ENCODE measurements around the gene APP.

The APP gene

GRCh38 chr21:25967901-25968438 lies 202.6 kb downstream of the APP start:
- DNase-seq: no peak

- no peak for DNase-seq
Measured at GRCh38 chr21:25967181-25967900, 203.2 kb downstream of the APP start.

DNA sequence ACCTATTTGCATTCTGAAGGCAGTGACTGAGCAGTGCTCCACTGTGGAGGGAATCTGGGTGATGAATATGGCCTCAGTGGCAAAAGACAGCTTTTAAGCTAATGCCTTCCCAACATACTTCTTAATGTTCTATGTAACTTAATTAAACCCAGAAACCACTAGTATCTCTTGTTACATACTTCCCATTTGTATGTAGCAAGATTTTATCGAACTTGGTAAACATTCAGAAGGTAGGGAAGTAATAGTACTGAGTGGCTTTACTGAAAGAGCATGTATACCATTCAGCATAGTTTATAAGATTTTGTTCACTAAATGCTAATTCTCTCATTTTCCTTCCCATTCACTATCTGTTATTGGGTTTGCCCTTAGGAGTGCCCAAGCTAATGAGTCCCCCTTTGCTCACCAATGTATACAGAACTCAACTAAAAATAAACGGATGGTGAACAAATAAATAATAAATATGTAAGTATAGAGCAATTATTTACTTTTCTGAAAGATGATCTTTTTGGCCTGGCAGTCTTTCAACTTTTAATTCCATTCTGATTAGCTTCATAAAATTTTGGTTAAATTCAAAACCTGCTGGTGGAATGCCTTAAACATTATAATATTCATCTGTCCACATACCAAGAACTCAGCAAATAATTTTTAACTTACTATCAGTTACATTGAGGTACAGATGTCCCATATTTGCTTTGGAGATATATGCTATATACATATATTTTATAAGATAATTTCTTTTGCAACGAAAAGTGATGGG lies 204.4 kb downstream of the APP start:
- DNase-seq: no peak

- no peak for DNase-seq
Measured at GRCh38 chr21:25964926-25965325, 205.6 kb downstream of the APP start.

GRCh38 chr21:25964015-25964414 lies 206.6 kb downstream of the APP start:
- DNase-seq: no peak

GRCh38 chr21:25963181-25963580 lies 207.4 kb downstream of the APP start:
- DNase-seq: no peak

DNA sequence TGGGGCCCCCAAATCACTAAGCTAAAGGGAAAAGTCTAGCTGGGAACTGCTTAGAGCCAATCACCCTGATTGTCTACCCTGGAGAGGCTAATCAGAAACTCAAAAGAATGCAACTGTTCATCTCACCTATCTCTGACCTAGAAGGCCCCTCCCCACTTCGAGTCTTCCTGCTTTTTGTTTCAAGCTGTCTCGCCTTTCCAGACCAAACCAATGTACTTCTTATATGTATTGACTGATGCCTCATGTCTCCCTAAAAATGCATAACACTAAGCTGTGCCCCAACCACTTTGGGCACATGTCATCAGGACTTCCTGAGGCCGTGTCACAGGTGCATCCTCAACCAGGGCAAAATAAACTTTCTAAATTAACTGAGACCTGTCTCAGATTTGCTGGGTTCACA lies 209.5 kb downstream of the APP start:
- no peak for DNase-seq

DNA sequence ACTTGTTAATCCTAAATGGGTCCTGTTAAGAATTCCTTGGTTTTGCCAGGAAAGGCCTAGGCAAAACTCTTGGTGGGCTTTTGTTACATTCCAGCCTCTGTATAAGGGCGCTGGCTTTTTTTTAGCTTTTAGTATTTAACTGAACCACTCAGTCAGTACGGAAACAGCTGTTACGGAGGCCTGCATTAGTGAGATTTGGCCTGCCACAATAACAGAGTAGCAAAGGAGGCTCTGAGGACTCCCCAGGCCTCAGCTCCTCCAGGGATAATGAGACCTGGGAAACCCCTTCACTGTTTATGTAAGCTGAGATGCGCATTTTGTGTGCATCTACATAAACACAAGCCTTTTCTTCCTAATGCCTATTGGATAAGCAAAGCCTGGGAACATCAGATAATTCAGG lies 210.2 kb downstream of the APP start:
- no peak for DNase-seq

DNA sequence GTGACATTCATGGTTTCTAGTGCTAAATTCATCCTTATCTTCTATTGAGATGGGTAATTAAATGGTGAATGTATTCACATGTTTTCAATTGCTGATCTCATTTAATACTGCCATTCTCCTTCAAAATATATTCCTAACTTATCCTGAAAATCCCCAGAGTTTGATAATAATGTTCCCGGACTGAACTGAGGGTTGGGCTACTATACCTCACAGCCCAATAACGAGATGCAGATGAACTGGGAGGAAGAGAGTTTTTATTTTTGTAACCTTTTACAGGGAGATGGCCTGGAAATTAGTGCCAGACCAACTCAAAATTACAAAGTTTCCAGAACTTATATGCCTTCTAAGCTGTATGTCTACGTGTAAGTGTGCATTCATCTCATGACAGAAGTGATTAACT lies 210.8 kb downstream of the APP start:
- DNase-seq: no peak

DNA sequence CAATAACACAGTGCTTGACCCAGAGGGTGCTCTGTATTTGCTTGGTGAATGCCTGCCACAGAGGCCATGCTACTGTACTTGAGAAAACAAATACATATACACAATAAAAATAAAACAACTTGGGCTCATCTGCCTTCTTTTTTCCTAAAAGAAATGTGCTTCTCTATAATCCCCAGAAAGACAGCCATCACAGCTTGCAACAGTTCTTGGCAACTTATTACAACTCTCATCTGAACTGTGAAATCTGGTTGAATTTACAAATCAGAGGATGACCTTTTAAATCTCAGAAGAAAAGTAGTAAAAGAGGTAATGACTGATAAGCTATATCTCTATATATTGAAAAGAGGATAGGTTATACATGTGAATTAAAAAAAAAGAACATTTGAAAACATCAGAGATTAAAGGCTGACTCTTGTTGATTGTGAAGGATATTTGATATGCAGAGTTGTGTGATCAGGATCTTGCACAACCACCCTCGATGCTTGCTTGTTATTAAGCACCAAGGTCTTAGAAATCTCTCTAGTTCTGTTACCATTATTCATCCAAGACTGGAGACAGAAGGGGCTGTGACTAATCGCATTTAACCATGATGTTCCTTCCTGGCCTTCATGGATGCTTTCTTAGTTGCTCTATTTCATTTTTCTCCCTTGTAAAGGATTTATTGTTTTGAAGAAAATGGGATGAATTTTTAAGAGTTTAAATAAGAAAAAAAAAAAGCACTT lies 213.4 kb downstream of the APP start:
- no peak for DNase-seq

GRCh38 chr21:25955646-25956045 lies 214.9 kb downstream of the APP start:
- no peak for DNase-seq

- DNase-seq: no peak
Measured at GRCh38 chr21:25953659-25954058, 216.9 kb downstream of the APP start.

DNA sequence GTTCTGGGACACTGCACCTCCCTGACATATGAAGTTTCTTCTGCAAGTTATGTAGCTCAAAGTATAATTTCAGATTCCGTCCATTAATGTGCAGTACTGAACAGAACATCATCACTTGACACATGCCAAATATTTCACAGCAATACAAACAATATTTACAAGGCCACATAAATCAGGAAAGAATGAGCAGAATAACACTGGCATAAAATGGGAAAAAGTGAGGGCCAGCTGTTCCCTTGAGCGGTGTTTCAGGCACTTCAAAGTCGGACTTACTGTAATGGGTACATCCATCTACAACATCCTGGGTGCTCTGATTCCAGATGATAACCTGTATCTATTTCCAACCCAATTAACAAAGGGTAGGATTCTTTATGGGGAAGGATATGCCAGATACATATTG lies 217.4 kb downstream of the APP start:
- DNase-seq: no peak

DNA sequence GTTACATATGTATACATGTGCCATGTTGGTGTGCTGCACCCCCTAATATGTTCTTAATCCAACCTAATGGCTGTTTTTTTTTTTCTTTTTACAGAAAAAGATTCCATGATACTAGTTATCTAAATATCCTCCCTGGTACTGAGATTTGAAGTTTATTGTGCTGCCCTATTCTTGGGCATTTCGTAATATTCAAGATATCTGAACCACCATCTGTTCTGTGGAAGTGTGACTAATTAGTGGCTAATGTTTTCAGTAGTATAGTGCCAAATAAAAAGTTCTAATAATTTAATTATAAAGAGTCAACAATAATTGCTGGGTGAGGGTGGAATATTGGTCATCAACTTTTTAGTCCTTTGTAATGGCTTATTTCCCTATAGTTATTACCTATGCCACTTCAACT lies 218.3 kb downstream of the APP start:
- no peak for DNase-seq

- no peak for DNase-seq
Measured at GRCh38 chr21:25949701-25950100, 220.9 kb downstream of the APP start.

DNA sequence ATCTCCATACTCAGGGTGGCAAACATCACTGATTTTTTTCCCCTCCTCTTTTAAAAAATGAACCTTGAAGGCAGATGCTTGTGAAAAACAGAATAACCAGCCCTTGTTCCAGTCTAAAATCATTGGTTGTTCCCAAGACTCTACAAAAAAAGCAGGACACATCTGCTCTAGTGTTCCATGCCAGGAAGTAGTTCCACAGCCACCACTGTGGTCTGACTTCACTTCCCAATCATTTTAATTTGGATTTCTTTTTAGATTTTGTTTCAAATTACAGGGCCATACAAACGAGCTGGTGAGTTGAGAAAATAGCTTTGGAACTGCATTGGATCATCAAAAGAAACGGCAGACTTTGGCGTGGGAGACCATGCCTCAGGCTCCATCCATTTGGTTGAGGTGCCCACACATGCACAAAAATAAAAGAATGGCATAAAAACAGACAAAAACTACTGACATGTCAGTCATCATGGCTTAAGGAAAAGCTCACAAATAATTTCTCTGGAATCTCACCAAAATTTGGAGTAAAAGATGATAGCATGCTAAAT lies 225.8 kb downstream of the APP start:
- DNase-seq: no peak

GRCh38 chr21:25944082-25944481 lies 226.5 kb downstream of the APP start:
- DNase-seq: no peak

DNA sequence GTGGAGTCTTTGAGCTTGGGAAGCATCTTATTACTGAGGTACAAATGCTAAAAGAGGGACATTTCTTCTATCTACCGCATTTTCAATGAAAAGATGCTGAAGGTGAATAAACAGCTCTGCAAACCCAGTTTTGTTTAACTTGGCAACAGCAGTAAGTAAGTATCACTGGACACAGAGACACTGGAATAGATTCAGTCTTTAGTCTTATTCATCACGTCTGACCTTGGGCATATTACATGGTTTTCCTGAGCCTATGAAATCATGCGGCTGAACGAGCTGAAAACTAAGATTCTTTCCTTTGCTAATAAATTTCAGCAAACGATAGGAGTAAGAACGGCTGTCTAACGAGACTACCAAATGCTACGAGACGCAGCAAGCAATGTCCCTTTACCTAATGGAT lies 228.4 kb downstream of the APP start:
- no peak for DNase-seq

DNA sequence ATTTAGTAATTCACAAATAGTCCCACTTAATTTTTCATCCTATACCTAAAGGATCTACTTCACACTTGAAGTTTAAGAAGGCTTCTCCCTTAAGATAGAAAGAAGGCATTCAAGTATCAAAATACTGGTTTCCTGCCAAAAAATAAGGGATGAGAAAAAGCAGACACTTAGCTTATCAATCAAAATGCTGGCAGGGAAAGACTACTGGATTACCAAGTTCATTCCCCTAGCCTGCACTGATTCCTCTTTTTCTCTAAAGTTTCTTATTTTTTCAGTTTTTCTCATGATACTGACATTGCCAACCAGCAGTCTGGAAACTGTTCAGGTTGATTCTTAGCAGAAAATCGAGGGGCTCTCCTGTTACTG lies 231.2 kb downstream of the APP start:
- DNase-seq: no peak

- DNase-seq: peak in 1 of 2 experiments; percentile 2
Measured at GRCh38 chr21:25938658-25939395, 231.7 kb downstream of the APP start.

DNA sequence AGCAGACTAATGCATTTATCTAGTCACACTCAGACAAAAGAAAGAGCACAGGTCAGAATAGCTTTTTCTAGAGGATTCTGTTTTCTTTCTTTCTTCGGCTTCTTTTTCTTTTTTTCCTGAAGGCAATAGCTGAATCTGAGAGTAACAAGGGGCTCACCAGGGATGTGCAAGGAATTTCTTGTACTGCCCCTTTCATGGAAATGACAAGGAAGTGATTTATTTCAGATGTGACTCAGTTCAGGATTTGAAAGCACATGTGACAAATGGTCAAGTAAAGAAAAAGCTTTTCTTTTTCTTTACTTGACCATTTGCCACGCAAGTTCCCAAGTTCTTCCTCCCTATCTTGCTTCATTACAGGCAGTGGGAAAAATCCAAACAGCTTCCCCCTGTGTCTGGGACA lies 233.8 kb downstream of the APP start:
- DNase-seq: no peak

DNA sequence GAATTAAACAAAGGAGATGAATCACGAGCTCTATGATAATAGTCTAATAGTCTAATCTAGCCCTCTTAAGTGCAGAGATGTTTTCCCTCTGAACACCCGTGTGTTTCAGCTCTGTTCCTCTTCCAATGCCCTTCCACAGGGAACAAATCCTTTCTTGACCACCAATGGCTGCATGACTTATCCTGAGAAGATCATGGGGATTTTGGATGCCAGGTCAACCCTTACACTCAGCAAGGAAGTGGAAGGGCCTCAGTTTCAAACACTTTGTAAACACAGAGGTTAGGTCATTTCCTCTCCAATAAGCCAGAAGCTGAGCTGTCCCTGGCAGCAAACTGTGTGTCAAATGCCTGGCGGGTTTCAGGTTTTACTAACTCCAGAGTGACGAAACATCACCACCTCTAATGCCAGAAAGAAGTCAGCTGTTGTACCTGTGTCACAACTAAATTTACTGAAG lies 235.8 kb downstream of the APP start:
- DNase-seq: no peak

DNA sequence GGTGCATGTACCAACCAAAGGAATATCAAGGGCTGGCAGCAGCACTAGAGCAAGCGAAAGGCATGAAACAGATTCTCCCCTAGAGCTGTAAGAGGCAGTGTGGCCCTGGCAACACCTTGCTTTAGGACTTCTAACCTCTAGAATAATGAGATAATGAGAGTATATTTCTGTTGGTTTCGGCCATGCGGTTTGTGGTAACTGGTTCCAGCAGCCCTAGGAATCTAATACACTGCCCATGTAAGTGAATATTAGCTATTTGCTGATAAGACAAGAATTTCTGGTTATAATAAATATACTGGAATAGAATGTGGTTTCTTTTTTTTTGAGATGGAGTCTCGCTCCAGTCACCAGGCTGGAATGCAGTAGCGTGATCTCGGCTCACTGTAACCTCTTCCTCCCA lies 236.4 kb downstream of the APP start:
- no peak for DNase-seq

All from NCI-H526 (cell line).